ENCODE results near the gene CFAP251. TPM values are rescaled to one million over a fixed set of nuclear protein-coding genes. Genes with fewer than 3 reads are reported as not detected.

The CFAP251 gene
- total RNA-seq, 4 donors from 2014 or later, result 0.30 to 6.2 (median 3.4) TPM

GRCh38 chr12:121961195-121961879 is 42.9 kb downstream of the CFAP251 start:
- intact Hi-C loops (cut with DNase I; ENCODE audit: low total_unique reads), result no loop called here
- H3K4me3 ChIP-seq (ENCODE audit: low read depth, poor library complexity, severe bottlenecking), result no peak overlapping the region
- 87 to 90% methylated on average over 5 of the region's 5 CpGs for WGBS, 2 donors
- TF ChIP-seq POLR2A (IDR thresholded peaks at IDR 0.05) (no peak), CTCF (IDR thresholded peaks at IDR 0.05) (no peak)
- no peak for DNase-seq (ENCODE audit: low spot score in 2 of 2)

- intact Hi-C loops (cut with DNase I; ENCODE audit: low total_unique reads), result no loop called here
- no peak overlapping the region for H3K4me3 ChIP-seq (ENCODE audit: low read depth, poor library complexity, severe bottlenecking)
- no peak for DNase-seq (ENCODE audit: low spot score in 2 of 2)
- 88 to 90% methylated on average over 15 of the region's 15 CpGs for WGBS, 2 donors
- TF ChIP-seq CTCF (IDR thresholded peaks at IDR 0.05) (no peak), POLR2A (IDR thresholded peaks at IDR 0.05) (no peak)
Observed at GRCh38 chr12:121963341-121964018, 45.1 kb downstream of the CFAP251 start.

- 42 to 43% methylated on average over 9 of the region's 9 CpGs for WGBS, 2 donors
- no peak for TF ChIP-seq POLR2A (IDR thresholded peaks at IDR 0.05)
- no peak for TF ChIP-seq CTCF (IDR thresholded peaks at IDR 0.05)
- no peak for DNase-seq (ENCODE audit: low spot score in 2 of 2)
- intact Hi-C loops (cut with DNase I; ENCODE audit: low total_unique reads), result no loop called here
- H3K4me3 ChIP-seq (ENCODE audit: low read depth, poor library complexity, severe bottlenecking), result no peak overlapping the region
Observed at GRCh38 chr12:121964813-121965643, 46.6 kb downstream of the CFAP251 start.

GRCh38 chr12:121966959-121967358 is 48.6 kb downstream of the CFAP251 start:
- DNase-seq (ENCODE audit: low spot score in 2 of 2), result no peak
- no peak for TF ChIP-seq POLR2A (IDR thresholded peaks at IDR 0.05)
- TF ChIP-seq CTCF (IDR thresholded peaks at IDR 0.05), result no peak
- intact Hi-C loops (cut with DNase I; ENCODE audit: low total_unique reads), result no loop called here
- H3K4me3 ChIP-seq (ENCODE audit: low read depth, poor library complexity, severe bottlenecking), result no peak overlapping the region
- 91 to 93% methylated on average over 5 of the region's 5 CpGs for WGBS, 2 donors

GRCh38 chr12:121968876-121969275 is 50.5 kb downstream of the CFAP251 start:
- DNase-seq (ENCODE audit: low spot score in 2 of 2), result no peak
- intact Hi-C loops (cut with DNase I; ENCODE audit: low total_unique reads), result no loop called here
- no peak for TF ChIP-seq POLR2A (IDR thresholded peaks at IDR 0.05)
- no peak for TF ChIP-seq CTCF (IDR thresholded peaks at IDR 0.05)
- 81 to 85% methylated on average over 10 of the region's 10 CpGs for WGBS, 2 donors
- no peak overlapping the region for H3K4me3 ChIP-seq (ENCODE audit: low read depth, poor library complexity, severe bottlenecking)

Data from lower leg skin (tissue), 4 donors.